Dermis blood vessel endothelial cell (primary cell): ENCODE data around the gene NDE1. TPM values are rescaled to one million over a fixed set of nuclear protein-coding genes. Genes with fewer than 3 reads are reported as not detected.

Experiments
- DNase-seq: peaks from one replicate; pipeline ENCODE4 v3.0.0; 2010
- total RNA-seq: library from RNA; depleted of rRNA; stranded (reverse); fragments of >200 nt; gene quantifications from 2 replicates; pipeline ENCODE4 v1.2.3, GENCODE V29; 2014

The NDE1 gene
- total RNA-seq, 1 donor from 2014 or later, result 44.4 TPM

DNA sequence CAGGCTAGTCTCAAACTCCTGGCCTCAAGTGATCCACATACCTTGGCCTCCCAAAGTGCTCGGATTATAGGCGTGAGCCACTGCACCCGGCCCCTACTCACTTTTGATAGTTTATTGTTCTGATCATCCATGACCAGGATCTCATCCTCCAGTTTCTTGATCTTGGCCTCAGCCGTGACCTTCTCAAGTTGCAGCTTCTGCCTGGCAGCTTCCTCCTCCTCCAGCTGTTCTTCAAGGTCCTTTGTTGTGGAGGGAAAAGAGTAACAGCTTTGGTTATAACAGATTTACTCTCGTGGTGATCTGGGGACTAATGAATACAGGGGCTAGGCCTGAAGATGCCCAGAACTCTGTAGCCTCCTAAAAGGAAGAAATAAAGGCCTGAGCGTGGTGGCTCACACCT lies 89.9 kb downstream of the NDE1 start:
- DNase-seq, result no peak

DNA sequence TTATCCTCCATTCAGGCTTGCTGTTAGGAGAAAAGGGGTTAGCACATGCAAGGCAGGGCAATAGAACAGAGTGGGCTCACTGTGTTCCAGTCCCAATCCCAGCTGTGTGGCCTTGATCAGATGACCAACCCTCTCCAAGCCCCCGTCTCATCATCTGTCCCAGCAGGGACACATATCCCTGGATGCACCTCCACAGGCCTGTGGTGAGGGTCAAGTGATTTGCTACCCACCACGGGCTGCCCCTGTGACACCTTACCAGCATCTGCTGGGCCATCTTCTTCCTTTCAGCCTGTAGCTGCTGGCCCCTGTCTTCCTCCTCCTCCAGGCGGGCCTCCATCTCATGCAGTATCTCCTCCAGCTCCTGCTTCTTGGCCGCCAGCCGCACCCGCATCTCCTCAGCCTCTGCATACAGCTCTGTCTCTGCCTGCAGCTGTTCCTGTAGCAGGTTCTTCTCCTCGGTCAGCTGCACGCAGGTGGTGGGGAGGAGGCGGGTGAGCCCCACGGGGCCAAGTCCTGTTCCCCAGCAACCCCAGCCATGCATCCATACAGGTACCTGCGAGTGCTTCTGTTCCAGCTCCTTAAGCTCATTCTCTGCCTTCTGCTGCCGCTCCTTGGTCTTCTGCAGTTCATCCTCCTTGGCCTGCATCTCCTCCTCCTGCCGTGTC lies 91.3 kb downstream of the NDE1 start:
- DNase-seq, result no peak

DNA sequence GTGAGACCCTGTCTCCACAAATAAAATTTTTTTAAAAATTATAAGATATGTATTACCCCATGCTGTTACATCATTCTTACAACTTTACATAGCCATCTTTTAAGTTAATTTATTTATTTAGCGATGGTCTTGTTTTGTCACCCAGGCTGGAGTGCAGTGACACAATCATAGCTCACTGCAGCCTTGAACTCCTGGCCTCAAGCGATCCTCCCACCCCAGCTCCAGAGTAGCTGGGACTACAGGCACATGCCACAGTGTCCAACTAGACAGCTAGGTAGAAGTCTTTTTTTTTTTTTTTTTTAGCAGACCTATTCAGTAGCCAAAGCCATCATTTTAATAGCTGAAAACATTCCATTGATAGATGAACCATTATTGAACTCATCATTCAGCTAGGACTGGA lies 92.7 kb downstream of the NDE1 start:
- DNase-seq, result no peak

GRCh38 chr16:15743657-15744056 lies 93.6 kb downstream of the NDE1 start:
- no peak for DNase-seq

GRCh38 chr16:15746332-15746731 lies 96.3 kb downstream of the NDE1 start:
- no peak for DNase-seq

DNA sequence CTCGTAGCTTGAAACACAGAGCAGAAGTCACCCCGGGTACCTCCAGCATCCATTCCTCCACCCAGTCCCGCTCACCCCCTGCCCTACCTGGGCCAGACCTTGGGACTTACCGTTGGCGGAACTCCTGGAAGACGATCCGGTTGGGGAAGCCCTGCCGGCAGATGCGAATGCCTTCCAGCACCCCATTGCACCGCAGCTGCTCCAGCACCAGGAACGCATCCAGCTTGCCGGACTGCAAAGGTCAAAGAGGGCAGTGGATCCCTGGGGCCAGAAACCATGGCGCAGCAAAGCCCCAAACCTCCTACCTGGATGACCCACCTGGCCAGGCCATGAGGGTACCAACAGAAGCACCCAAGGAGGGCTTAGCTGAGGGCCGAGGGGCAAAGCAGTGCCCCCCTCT lies 97.9 kb downstream of the NDE1 start:
- no peak for DNase-seq

GRCh38 chr16:15748654-15749053 lies 98.6 kb downstream of the NDE1 start:
- DNase-seq, result no peak

- no peak for DNase-seq
Measured at GRCh38 chr16:15749371-15749770, 99.3 kb downstream of the NDE1 start.

GRCh38 chr16:15749985-15750384 lies 99.9 kb downstream of the NDE1 start:
- no peak for DNase-seq

DNA sequence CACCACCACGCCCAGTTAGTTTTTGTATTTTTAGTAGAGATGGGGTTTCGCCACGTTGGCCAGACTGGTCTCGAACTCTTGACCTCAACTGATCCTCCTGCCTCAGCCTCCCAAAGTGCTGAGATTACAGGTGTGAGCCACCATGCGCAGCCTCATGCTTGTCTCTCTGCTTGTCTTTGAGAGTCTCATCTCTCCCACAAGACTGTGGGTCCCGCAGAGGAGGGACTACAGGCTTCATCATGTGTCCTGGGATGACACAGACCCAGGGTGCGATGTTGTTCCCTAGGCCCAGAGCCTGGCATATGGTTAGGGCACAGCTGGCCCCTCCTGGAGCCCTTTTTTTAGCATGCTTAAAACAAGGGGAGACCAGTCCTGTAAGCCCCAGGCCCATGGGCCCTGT lies 101.9 kb downstream of the NDE1 start:
- DNase-seq, result no peak

DNA sequence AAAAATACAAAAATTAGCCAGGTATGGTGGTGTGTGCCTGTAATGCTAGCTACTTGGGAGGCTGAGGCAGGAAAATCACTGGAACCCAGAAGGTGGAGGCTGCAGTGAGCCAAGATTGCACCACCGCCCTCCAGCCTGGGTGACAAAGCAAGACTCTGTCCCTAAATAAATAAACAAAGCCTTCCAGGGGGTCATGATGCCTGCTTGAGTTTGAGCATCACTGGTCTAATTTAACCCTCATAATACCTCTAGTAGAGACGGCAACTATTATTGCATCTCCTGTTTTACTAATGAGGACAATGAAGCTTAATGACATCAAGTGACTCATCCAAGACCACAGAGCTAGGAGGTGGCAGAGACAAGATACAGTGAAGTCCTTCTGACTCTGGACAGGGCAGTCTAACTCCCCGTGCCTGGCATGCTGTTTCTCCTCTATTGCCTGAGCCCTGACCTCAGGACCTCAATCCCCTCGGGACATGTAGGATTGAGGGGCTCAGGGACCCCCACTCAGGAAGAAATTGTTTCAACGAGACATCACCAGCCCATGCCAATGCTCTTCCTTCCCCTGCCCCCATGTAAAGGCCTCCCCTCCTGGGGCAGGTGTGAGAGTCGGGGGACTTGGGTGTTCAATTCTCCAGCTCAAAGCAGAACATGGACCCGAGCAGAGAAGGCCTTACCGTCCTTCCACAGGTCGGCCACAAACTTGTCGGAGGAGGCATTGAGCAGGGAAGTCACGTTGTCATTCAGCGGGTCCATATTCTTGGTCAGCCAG lies 102.9 kb downstream of the NDE1 start:
- no peak for DNase-seq

DNA sequence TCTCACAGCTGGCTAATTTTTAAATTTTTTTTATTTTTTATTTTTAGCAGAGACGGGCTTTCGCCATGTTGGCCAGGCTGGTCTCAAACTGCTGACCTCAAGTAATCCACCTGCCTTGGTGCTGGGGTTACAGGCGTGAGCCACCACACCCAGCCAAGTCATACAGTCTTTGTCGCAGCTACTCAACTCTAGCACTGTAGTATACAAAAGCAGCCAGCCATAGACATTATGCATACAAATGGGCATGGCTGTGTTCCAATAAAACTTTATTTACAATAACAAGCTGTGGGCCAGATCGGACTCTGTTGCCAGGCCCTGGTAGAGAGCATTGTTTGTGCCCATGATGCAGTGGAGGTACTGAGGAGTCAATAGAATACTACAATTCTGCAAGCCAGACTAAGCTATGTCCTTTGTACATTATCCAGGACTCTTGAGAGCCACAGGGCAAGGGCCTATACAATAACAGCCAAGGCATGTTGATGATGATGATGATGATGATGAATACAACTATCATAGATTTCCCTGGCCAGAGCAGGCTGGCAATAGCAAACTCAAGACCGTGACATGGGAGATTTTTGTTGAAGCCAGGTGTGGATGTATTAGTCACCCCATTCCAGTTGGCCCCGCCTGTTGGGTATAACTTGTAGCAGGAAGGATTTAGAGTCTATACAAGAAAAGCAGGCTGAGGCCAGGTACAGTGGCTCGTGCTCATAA lies 104.9 kb downstream of the NDE1 start:
- no peak for DNase-seq

DNA sequence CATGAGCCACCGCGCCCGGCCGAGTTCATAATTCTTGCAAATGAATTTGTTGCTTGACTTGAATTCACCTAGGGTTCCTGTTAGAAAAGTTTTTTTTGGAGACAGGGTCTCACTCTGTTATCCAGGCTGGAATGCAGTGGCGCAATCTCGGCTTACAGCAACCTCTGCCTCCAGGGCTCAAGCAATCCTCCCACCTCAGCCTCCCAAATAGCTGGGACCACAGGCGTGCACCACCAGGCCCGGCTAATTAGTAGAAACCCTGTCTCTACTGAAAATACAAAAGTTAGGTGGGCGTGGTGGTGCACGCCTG lies 107.0 kb downstream of the NDE1 start:
- DNase-seq, result no peak

- DNase-seq, result no peak
Measured at GRCh38 chr16:15757630-15758251, 107.7 kb downstream of the NDE1 start.

- DNase-seq, result no peak
Measured at GRCh38 chr16:15759070-15759469, 109.0 kb downstream of the NDE1 start.

- DNase-seq, result no peak
Measured at GRCh38 chr16:15760129-15760528, 110.1 kb downstream of the NDE1 start.

DNA sequence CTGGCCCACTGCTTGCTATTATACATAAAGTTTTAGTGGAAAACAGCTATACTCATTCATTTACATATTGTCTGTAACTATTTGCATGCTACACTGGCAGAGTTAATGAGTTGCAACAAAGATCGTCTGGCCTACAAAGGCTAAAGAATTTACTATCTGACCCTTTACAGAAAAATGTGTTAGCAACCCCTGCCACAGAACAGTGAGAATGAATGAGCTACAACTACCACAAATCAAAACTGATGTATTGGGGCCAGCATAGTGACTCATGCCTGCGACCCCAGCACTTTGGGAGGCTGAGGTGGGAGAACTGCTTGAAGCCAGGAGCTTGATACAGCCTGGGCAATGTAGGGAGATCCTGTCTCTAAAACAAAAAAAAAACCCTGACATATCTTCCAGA lies 114.1 kb downstream of the NDE1 start:
- DNase-seq, result no peak

- no peak for DNase-seq
Measured at GRCh38 chr16:15765116-15765515, 115.1 kb downstream of the NDE1 start.

GRCh38 chr16:15765880-15766279 lies 115.8 kb downstream of the NDE1 start:
- peak; percentile 64 for DNase-seq

GRCh38 chr16:15766918-15767317 lies 116.9 kb downstream of the NDE1 start:
- DNase-seq, result no peak

GRCh38 chr16:15768201-15768600 lies 118.2 kb downstream of the NDE1 start:
- DNase-seq, result no peak

GRCh38 chr16:15769239-15769638 lies 119.2 kb downstream of the NDE1 start:
- DNase-seq, result no peak

GRCh38 chr16:15770107-15770506 lies 120.1 kb downstream of the NDE1 start:
- peak; percentile 60 for DNase-seq

DNA sequence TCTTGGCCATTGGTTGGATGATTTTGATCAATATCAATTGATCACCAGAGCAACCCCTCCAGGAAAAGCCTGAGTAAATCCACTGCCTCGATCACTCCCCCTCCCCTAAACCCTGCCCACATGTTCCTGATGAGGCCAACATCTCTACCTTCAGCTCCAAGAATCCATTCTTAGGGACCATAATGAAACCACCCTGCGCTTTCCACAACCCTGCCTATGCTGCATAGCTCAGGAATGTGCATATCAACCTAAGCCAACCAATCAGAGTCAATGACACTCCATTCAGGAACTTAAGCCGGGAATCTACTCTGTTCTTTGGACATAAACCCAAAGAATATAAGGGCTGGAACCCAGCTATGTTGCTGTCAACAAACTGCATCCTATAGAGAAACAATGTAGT lies 120.5 kb downstream of the NDE1 start:
- peak; percentile 72 for DNase-seq
